NCI-H526 (cell line): ENCODE results near the gene ANKH.

Source experiments
- DNase-seq, 2 experiments: peaks; one replicate each; lab custom pipeline; 2025; lab: John Stamatoyannopoulos, UW

The ANKH gene

DNA sequence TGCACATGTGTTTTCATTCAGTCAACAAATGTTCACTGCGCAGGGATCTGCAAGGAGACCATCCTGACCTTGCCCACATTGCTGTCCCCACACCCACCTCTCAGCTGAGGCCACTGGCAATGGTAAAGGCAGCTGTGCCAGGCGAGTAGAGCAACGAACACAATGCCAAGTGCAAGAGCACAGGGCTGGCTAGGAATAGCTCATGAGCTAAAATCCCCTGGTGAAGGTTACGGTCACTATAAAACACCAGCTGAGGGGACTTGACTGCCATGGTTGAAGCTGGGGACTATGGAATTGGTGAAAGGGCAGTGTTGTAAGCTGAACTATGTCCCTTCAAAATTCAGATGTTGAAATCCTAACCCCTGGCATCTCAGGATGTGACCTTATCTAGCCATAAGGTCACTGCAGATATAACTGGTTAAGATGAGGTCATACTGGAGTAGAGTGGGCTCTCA, 111.0 kb downstream of the ANKH start:
- DNase-seq, result no peak

- DNase-seq, result no peak
Measured at GRCh38 chr5:14759744-14760547, 111.6 kb downstream of the ANKH start.

DNA sequence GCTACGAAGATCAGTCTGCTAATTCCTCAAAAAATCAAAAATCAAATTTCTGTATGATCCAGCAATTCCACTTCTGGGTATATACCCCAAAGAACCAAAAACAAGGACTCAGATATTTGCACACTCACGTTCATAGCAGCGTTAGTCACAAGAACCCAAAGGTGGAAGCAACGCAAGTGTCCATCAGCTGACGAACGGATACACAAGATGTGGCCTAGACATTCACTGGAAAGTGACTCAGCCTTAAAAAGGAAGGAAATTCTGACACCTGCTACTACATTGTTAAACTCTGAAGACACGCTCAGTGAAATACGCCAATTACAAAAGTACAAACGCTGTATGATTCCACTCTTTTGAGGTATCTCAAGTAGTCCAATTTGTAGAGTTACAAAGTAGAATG, 113.7 kb downstream of the ANKH start:
- no peak for DNase-seq

DNA sequence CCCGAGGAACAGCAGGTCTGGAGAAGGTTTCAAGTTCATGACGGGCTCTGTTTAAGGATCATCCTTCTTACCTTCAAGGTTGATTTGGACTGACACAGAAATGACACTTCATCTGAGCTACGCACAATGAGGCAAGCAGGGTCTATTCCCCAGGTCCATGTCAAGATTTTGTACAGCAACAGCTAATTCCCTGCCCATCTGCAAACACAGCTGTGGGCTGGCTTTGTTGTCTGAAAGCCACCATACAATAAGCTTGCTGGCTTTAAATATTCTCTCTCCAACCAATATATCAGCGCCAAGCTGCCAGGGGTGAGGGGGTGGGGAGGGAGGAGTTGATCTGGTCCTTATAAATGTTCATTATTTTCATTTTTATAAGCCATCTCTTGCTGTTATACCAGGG, 115.1 kb downstream of the ANKH start:
- DNase-seq, result no peak

DNA sequence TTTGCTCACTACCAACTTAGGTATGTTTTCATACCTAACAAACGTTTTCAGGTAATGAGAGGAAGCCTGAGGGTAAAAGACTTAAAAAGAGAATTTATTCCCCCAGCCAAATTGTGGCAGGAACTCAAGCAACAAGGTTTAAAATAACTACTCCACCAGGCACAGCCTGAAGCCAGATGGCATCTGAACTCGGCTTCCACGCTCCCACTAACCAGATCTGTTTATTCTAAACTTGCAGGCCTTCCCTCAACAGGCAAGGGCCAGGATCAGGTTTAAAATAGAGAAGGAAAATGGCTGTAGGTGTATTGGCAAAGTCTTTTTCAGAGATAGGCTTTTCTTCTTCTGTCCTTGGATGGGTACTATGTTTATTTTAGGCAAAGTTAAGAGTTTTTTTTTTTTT, 117.6 kb downstream of the ANKH start:
- no peak for DNase-seq

- no peak for DNase-seq
Measured at GRCh38 chr5:14753292-14753691, 118.3 kb downstream of the ANKH start.

- no peak for DNase-seq
Measured at GRCh38 chr5:14752497-14753071, 119.0 kb downstream of the ANKH start.

DNA sequence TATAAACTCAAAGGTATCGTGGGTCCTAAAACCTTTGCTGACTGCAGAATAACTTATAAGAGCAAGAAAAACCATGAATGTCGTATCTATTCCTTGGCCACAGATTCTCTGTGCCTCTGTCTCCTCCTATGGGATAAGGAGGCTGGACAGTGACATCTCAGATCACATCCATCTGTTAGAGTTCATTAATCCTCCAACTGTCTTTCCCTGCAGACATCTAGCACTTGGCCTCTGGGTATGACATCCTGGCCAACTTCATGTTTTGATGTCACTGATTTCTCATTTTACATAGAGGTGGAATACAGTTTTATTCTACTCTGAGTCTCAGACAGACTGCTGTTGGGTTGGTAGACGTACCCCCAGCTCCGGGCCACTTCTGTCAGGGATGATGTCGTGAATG, 120.9 kb downstream of the ANKH start:
- DNase-seq, result no peak

- no peak for DNase-seq
Measured at GRCh38 chr5:14749579-14750101, 121.9 kb downstream of the ANKH start.

DNA sequence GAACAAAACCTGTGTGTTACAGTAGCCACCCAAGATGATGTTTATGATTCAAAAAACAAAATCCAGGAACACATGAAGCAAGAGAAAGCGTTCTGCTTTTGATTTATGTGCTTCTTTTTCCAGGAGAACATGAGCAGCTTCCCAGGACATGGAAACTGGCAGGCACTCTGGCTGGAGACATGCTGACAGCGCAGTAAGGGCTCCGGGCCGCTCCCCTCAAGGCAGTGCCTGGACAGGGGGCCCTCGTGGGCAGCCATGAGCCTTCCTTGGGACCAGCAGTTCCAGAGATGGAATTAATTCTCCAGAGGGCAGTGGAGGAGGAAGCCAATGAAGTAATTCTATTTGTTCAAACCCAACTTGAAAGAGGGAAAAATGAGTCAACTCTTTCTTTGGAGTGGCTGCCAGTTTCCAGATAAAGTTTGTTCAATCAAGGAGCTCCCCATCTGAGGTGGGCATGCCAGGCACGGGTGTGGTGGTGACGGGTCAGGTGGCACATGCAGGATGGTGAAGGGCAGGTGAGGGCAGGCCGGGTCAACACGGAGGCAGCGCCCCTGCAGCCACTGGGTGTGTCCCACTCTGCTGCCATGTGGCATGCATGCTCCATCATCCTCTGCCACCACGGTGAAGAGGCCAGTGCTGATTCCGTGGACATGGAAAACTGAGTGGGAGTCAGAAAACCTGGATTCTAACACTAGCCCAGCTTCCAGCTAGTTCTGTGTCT, 123.2 kb downstream of the ANKH start:
- DNase-seq, result no peak

- no peak for DNase-seq
Measured at GRCh38 chr5:14745753-14746152, 125.8 kb downstream of the ANKH start.

DNA sequence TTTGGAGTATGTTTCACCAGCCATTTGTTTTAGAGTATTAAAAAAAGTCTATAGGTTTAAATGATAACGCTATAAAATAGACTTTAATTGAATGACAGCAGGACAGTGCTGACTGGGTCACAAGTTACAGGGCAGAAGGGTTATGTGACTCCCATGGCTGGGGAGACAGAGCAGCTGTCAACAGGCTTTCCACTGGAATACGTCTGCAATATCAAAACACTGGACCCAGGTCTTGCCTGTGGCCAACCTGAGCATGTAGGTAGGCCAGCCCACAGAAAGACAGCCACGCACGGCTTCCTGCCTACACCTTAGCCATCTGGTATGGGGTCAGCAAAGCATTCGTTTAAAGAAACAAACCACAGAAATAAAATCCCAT, 126.4 kb downstream of the ANKH start:
- DNase-seq, result no peak

DNA sequence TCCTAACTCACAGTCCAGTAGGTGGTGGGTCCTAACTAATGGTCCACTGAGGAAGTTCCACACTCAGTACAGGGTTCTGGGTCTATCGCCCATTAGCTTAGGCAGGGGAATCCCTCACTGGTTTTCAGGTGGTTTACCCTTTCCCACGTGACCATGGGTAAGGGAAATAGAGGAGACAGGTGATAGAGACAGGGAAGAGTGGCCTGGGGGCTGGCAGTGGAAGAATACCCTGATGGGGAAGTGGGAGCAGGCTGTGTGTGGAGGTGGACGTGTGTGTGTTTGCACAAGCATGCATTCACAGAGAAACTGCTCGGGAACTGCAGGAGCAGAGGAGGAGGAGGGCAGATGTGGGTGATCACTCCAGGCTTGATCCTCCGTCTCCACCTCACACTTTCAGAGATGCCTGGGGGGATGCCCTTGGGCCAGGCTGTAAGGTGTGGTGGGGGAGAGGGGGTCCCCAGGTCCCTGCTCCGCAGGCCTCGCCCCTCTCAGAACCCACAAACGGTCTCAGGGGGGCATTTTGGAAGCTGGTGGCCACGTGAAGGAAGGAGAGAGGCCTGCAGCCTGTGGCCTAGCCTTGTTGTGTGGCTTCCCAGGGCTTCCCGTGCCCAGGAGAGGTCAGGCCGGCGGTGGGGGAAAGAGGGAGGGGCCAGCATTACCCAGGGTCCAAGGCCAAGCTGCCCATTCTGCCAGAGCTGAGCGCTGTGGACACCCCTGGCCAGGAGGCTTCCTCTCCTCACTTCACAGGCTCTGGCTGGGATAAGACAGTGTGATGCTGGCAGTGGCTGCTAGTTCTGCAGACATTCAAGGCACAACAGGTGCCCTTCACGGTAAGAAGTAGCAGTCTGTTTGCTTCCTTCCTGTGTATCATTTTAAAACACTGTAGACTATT, 127.0 kb downstream of the ANKH start:
- DNase-seq, result no peak

DNA sequence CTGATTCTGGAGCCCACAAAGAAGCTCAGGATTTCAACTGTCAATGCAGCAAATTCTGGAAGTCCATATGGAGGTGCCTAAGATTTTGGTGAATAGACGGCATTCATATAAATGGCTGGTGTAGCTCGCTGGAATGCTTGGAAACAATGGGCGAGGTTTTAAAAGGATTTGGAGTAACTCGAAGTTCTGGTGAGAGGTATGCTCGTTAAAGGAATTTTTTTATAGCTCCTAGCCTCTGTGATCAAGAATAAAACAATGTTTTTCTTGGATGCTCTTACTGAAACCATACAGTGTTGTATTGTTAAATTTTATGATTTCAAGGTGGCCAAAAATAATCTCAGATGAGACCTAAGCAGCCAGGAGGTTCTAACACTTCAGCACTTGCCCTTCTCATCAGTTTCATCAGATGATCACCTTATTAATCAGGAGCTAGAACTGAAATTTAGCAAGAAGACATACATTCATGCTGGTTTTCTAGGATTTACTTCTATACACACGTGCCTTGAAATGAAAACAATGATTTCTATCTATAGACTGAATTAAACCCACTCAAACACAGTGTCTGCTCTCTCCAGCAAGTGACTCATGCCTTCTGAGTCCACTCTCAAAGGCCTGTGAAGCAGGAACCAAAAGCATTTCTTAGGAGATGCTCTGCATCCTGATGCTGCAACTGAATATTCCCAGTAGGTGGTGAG, 127.8 kb downstream of the ANKH start:
- DNase-seq, result no peak

DNA sequence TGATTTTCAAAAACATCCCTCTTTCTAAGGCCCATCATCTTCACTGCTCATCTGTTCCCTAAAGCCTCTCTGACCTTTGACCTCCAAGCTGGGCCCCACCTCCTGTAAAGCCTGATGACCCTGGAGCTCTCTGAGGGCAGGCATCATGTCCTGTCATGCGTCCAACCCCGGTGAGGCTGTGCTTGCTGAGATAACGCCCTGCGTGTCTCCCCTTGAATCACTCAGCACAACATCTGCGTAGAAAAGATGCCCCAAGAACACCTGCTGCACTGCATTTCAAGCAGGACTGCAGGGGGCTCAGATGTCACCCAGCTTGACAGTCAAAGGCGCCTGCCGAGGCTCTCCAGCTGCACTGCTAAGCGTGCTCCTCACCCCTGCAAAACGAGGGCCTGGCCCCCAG, 129.1 kb downstream of the ANKH start:
- DNase-seq, result no peak

- DNase-seq, result no peak
Measured at GRCh38 chr5:14741801-14742440, 129.7 kb downstream of the ANKH start.

DNA sequence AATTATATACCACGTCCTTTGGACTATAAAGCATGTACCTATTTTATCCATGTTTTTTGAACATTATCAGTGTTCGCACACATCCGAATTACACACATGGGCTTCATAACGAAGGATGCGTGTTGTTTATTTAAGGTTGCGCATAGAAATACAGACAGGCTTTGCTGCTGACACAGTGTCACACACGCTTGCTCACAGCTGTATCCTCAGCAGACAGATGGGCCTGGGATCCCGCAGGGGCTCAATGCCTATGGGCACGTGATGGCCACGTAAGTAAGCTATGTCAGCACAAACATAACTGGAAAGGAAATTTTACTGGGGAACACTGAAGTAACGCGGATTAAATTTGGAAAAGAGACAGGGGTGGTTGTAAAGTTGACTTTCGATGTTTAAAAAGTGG, 130.4 kb downstream of the ANKH start:
- DNase-seq, result no peak

DNA sequence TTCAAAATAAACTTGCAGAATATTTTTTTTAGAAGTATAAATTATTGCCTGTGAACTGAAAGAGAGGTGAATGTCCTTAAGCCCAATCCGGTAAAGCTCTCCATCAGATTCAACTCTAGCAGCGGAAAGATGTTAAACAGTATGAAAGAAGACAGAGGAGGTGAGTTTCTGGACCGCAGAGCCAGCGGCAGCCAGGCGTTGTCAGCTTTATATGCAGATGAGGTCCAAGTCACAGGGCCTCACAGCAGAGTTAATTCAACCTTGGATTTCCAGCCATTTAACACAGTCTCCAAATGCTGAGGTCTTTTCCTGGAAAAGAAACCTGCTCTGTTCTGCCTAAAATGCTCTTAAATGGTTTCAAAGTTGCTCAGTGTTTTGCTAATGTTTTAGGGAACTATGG, 131.6 kb downstream of the ANKH start:
- DNase-seq, result no peak

- DNase-seq, result no peak
Measured at GRCh38 chr5:14739538-14739937, 132.0 kb downstream of the ANKH start.

DNA sequence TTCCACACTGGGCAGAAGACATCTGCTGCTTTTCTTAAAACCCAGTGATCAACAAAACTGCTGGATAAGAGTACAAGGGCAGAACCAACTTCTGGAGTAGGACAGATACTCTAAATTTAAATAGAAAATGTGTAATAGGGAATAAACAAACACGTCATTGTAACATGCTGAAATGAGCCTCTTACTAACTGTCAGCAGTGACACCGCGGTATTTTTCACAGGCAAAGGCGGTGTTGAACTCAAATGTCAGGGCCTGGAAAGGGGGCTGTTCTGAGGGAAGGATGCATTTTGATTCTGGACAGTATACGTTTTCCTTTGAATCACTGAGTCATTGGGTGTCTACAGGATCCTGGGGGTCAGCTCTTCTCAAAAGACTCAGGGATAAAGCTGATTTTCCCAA, 133.5 kb downstream of the ANKH start:
- no peak for DNase-seq

DNA sequence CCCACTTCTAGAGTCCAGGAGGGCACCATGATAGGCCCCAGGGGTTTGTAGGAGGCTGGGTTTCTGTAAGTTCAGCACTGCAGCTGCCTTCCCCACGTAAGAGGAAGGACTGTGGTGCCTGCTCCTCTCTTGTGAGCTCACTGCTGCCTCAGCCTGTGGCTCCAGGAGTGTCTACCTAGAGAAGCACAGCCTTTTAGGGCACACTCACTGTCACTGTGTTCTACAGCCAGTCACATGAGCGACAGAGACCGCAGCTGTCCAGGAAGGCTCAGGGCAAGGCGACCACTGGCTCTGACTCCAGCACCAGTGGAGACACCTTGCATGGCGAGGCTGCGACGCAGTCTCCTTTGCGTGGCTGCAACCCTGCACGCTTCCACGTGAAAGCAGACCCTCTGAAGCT, 134.3 kb downstream of the ANKH start:
- DNase-seq, result no peak
